MM.1S (cell line): Measurements from ENCODE around the gene PSMB10.

Experiments used
- DNase-seq: peaks from one replicate; pipeline ENCODE4 v3.0.0-alpha.2; 2015
- H2AFZ ChIP-seq: fragments of 300-600 bp; sonication (generic); 2 replicates; pipeline ENCODE4 v1.6.0; 2016; ENCODE audit warnings: antibody characterized with exemption, low read length
- H3F3A ChIP-seq: fragments of 300-600 bp; sonication (generic); 2 replicates; pipeline ENCODE4 v1.6.1; 2016; ENCODE audit warnings: mild to moderate bottlenecking, antibody characterized with exemption, low read length, moderate library complexity, mixed read lengths; ENCODE audit not compliant: insufficient read depth
- H3K27ac ChIP-seq: fragments of 300-600 bp; sonication (generic); 2 replicates; pipeline ENCODE4 v1.5.1; 2016; ENCODE audit warnings: mild to moderate bottlenecking, low read length
- H3K27me3 ChIP-seq: fragments of 300-600 bp; sonication (generic); replicated peaks from 2 replicates; pipeline ENCODE4 v1.6.0; 2016; ENCODE audit warnings: low read length; ENCODE audit not compliant: insufficient read depth
- H3K36me3 ChIP-seq: fragments of 300-600 bp; sonication (generic); replicated peaks from 2 replicates; pipeline ENCODE4 v1.6.1; 2016; ENCODE audit warnings: mild to moderate bottlenecking, low read length, mixed read lengths; ENCODE audit not compliant: insufficient read depth
- H3K4me1 ChIP-seq: fragments of 300-600 bp; sonication (generic); 2 replicates; pipeline ENCODE4 v1.6.1; 2016; ENCODE audit warnings: low read length, mixed read lengths
- H3K4me2 ChIP-seq: fragments of 300-600 bp; sonication (generic); 2 replicates; pipeline ENCODE4 v1.6.0; 2016; ENCODE audit warnings: low read depth, low read length
- H3K4me3 ChIP-seq: fragments of 300-600 bp; sonication (generic); 2 replicates; pipeline ENCODE4 v1.5.1; 2016; ENCODE audit warnings: low read length, mixed read lengths
- H3K79me2 ChIP-seq: fragments of 300-600 bp; sonication (generic); 2 replicates; pipeline ENCODE4 v1.6.1; 2016; ENCODE audit warnings: mixed run types, low read length, mixed read lengths
- H3K9ac ChIP-seq: fragments of 300-600 bp; sonication (generic); 2 replicates; pipeline ENCODE4 v1.6.1; 2016; ENCODE audit warnings: low read length, mixed read lengths
- H3K9me2 ChIP-seq: fragments of 300-600 bp; sonication (generic); replicated peaks from 2 replicates; pipeline ENCODE4 v1.6.1; 2016; ENCODE audit warnings: mild to moderate bottlenecking, low read length, mixed read lengths; ENCODE audit not compliant: insufficient read depth
- H3K9me3 ChIP-seq: fragments of 300-600 bp; sonication (generic); replicated peaks from 2 replicates; pipeline ENCODE4 v1.6.1; 2016; ENCODE audit warnings: mild to moderate bottlenecking, low read length, mixed read lengths; ENCODE audit not compliant: insufficient read depth
- H4K20me1 ChIP-seq: fragments of 300-600 bp; sonication (generic); 2 replicates; pipeline ENCODE4 v1.6.1; 2016; ENCODE audit warnings: mild to moderate bottlenecking, low read length, moderate library complexity, mixed read lengths; ENCODE audit not compliant: insufficient read depth
- CTCF ChIP-seq: fragments of 300-600 bp; sonication (generic); IDR thresholded peaks from 2 replicates; pipeline ENCODE4 v1.5.1; 2016; ENCODE audit warnings: antibody characterized with exemption, low read length, mixed read lengths
- EZH2 ChIP-seq: fragments of 300-600 bp; sonication (generic); optimal IDR thresholded peaks from 2 replicates; pipeline ENCODE3; 2017; ENCODE audit warnings: low read depth, mild to moderate bottlenecking, antibody characterized with exemption, low read length, mixed read lengths
- EZH2phosphoT487 ChIP-seq: fragments of 300-600 bp; sonication (generic); IDR thresholded peaks from 2 replicates; pipeline ENCODE4 v1.6.1; 2018; ENCODE audit warnings: antibody characterized with exemption, low read length

PSMB10 gene

DNA sequence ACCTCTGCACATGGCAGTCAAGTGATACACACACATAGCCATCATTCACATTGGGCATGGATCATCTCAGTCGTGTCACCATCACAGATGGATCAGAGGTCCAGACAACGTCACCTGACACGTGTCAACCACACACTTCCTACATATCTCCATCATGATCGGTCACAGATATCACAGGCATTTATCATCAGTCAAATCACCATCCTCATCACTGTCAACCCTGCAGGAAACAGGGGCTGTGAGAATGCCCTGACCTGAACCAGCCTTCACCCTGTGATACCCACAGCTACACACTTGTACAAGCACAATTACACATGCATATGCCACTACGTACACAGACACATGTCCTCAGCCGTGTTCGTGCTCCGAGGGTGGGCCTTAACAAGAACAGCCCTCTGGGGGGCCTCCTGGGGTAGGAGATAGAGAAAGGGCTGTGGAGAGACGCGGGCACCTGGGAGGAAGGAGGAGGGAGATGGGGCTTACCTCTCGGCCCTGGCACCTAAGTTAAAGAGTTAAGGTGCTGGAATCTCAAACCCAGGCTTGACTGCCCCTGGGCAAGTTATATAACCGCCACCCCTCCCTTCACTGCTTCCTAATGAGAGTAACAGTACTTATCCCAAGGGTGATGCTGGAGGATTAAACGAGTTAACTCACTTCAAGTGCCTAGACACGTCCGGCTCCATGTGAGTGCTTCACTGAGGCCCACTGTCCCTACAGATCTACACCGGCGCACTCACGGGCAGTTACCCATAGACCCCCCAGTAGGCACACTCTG lies 30.7 kb upstream of the PSMB10 start:
- Histone ChIP-seq H3K4me1 (peaks cover 37% of the 10 kb centered on the region), H3K9ac (peak overlapping the region; percentile 82), H3K9me3 (no peaks in the 10 kb centered on the region), H4K20me1 (no peaks in the 10 kb centered on the region), H3K36me3 (no peaks in the 10 kb centered on the region), H3K27me3 (no peaks in the 10 kb centered on the region), H3F3A (peaks cover 19% of the 10 kb centered on the region), H3K4me3 (peak overlapping the region; percentile 93), H3K9me2 (no peaks in the 10 kb centered on the region), H3K79me2 (peaks cover 22% of the 10 kb centered on the region), H2AFZ (peak overlapping the region; percentile 85), H3K27ac (no peak overlapping the region), H3K4me2 (peak overlapping the region; percentile 91)
- DNase-seq: peak; percentile 17
- no peak for TF ChIP-seq EZH2
- no peak for TF ChIP-seq EZH2phosphoT487
- TF ChIP-seq CTCF: no peak

GRCh38 chr16:67966549-67967182 lies 30.0 kb upstream of the PSMB10 start:
- H3K9me2 ChIP-seq: no peaks in the 10 kb centered on the region
- no peaks in the 10 kb centered on the region for H3K9me3 ChIP-seq
- no peak overlapping the region for H3K27ac ChIP-seq
- DNase-seq: no peak
- no peaks in the 10 kb centered on the region for H3K27me3 ChIP-seq
- peaks cover 22% of the 10 kb centered on the region for H3K79me2 ChIP-seq
- peaks cover 37% of the 10 kb centered on the region for H3K4me1 ChIP-seq
- H4K20me1 ChIP-seq: no peaks in the 10 kb centered on the region
- H3K4me3 ChIP-seq: 0 out of 2 replicates have a peak overlapping the region, but pooled peaks have one; percentile 93
- H3K4me2 ChIP-seq: peak overlapping the region; percentile 91; the same call in 1 of the 2 replicates
- TF ChIP-seq CTCF (no peak), EZH2 (no peak)
- no peak overlapping the region for H2AFZ ChIP-seq
- H3F3A ChIP-seq: peaks cover 19% of the 10 kb centered on the region
- no peak overlapping the region for H3K9ac ChIP-seq
- no peaks in the 10 kb centered on the region for H3K36me3 ChIP-seq

- Histone ChIP-seq H3K9me2 (no peaks in the 10 kb centered on the region), H3K79me2 (peaks cover 22% of the 10 kb centered on the region)
Measured at GRCh38 chr16:67965668-67966548, 29.3 kb upstream of the PSMB10 start.

More at GRCh38 chr16:67965668-67966548, 29.3 kb upstream of the PSMB10 start:
- Histone ChIP-seq H3K9ac (no peak overlapping the region), H4K20me1 (no peaks in the 10 kb centered on the region), H3K4me3 (no peak overlapping the region), H2AFZ (no peak overlapping the region), H3F3A (peaks cover 19% of the 10 kb centered on the region), H3K27me3 (no peaks in the 10 kb centered on the region), H3K4me1 (peaks cover 37% of the 10 kb centered on the region), H3K9me3 (no peaks in the 10 kb centered on the region), H3K36me3 (no peaks in the 10 kb centered on the region), H3K4me2 (no peak overlapping the region), H3K27ac (no peak overlapping the region; the same call in 1 of the 2 replicates)
- TF ChIP-seq EZH2phosphoT487: no peak
- TF ChIP-seq CTCF: no peak
- TF ChIP-seq EZH2: no peak
- DNase-seq: no peak
